HG02884 (cell line): ENCODE measurements around the gene KLF17.

ENCODE experiments used
- ATAC-seq: cut with Tn5 transposase; IDR thresholded peaks from one replicate; pipeline ENCODE4 v1.9.1; 2021; ENCODE audit warnings: mild to moderate bottlenecking, moderate library complexity; ENCODE audit not compliant: unreplicated experiment

Gene KLF17

GRCh38 chr1:44118682-44119081 lies at the start of gene KLF17:
Gene KLF17 (plus strand): TSS chr1:44118821. CDS start chr1:44118908, 87 bp downstream.
- no peak for ATAC-seq

GRCh38 chr1:44071461-44071860 lies 47.2 kb upstream of the KLF17 start:
- ATAC-seq = no peak

- no peak for ATAC-seq
Measured at GRCh38 chr1:44072204-44072603, 46.4 kb upstream of the KLF17 start.

GRCh38 chr1:44072821-44073220 lies 45.8 kb upstream of the KLF17 start:
- ATAC-seq = no peak

GRCh38 chr1:44073528-44073927 lies 45.1 kb upstream of the KLF17 start:
- no peak for ATAC-seq

- no peak for ATAC-seq
Measured at GRCh38 chr1:44074415-44074814, 44.2 kb upstream of the KLF17 start.

- no peak for ATAC-seq
Measured at GRCh38 chr1:44076066-44076465, 42.6 kb upstream of the KLF17 start.

- no peak for ATAC-seq
Measured at GRCh38 chr1:44077421-44077820, 41.2 kb upstream of the KLF17 start.

- ATAC-seq = no peak
Measured at GRCh38 chr1:44078104-44078503, 40.5 kb upstream of the KLF17 start.

GRCh38 chr1:44079566-44079965 lies 39.1 kb upstream of the KLF17 start:
- ATAC-seq = no peak

- no peak for ATAC-seq
Measured at GRCh38 chr1:44084998-44085675, 33.5 kb upstream of the KLF17 start.

- no peak for ATAC-seq
Measured at GRCh38 chr1:44086692-44087474, 31.7 kb upstream of the KLF17 start.

GRCh38 chr1:44089371-44090048 lies 29.1 kb upstream of the KLF17 start:
- no peak for ATAC-seq

- ATAC-seq = no peak
Measured at GRCh38 chr1:44090429-44091252, 28.0 kb upstream of the KLF17 start.

GRCh38 chr1:44094047-44094446 lies 24.6 kb upstream of the KLF17 start:
- no peak for ATAC-seq

GRCh38 chr1:44100183-44100868 lies 18.3 kb upstream of the KLF17 start:
- ATAC-seq = no peak

GRCh38 chr1:44101328-44101727 lies 17.3 kb upstream of the KLF17 start:
- no peak for ATAC-seq

GRCh38 chr1:44103270-44104131 lies 15.1 kb upstream of the KLF17 start:
- ATAC-seq = no peak

GRCh38 chr1:44105810-44106209 lies 12.8 kb upstream of the KLF17 start:
- ATAC-seq = no peak
